C4-2B (cell line): ENCODE measurements around the gene THSD1.
"Not testable (repeated sequence)": the region's sequence is repeated elsewhere in the genome, so short reads cannot be mapped to it uniquely, and the experiment has no call there.

Source experiments
- H3K27ac ChIP-seq: fragments of 450-650 bp; 2 replicates; pipeline ENCODE4 v1.5.1; 2017
- ZFX ChIP-seq: fragments of 450-650 bp; IDR thresholded peaks from 2 replicates; pipeline ENCODE4 v1.6.1; 2017
- TF ChIP-seq, protein P1 (sequence below): fragments of 450-650 bp; conservative IDR thresholded peaks from 2 replicates; pipeline ENCODE4 v1.5.1; 2017; ENCODE audit warnings: mild to moderate bottlenecking

The THSD1 gene

DNA sequence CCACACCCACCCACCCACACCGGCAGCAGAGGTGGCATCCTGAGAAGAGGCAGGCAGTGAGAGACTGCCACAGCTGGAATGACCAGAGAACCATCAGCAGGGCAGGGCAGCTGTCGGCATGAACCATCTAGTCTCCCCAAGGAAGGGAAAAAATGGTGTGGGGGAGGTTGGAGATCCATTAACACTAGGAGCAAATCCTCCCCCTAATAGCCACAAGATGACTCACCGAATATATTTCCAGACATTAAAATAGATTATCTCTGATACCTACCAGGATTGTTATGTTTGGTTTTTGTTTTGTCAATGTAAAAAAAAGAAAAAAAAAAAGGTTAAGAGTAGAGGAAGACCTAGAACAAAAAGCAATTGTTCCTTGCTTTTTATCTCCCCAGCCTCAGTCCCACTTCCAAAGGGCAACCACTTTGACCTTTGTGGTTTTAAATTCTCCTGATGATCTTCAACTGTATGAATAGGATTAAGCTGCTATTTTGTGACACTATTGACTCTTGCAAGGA, 34.2 kb downstream of the THSD1 start:
- H3K27ac ChIP-seq, result no peak overlapping the region
- TF ChIP-seq ZFX, result no peak
- TF ChIP-seq, protein P1, sequence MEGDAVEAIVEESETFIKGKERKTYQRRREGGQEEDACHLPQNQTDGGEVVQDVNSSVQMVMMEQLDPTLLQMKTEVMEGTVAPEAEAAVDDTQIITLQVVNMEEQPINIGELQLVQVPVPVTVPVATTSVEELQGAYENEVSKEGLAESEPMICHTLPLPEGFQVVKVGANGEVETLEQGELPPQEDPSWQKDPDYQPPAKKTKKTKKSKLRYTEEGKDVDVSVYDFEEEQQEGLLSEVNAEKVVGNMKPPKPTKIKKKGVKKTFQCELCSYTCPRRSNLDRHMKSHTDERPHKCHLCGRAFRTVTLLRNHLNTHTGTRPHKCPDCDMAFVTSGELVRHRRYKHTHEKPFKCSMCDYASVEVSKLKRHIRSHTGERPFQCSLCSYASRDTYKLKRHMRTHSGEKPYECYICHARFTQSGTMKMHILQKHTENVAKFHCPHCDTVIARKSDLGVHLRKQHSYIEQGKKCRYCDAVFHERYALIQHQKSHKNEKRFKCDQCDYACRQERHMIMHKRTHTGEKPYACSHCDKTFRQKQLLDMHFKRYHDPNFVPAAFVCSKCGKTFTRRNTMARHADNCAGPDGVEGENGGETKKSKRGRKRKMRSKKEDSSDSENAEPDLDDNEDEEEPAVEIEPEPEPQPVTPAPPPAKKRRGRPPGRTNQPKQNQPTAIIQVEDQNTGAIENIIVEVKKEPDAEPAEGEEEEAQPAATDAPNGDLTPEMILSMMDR, result no peak

DNA sequence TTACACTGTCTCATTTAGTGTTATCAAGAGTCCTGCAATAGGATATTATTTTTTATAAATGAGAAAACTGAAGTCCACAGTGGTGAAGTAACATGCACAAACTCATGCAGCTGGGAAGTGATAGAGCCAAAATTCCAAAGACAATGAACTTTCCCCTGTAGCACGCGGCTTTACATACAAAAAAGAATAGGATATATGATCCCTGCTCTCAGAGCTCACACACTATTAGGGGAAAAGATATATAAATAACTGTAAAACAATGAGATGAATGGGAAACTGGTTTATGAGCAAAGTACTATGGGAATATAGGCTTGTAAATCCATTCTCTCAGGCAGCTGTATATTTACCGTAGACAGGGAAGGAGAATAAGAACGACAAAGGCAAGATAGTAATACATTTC, 39.7 kb downstream of the THSD1 start:
- no peak for TF ChIP-seq ZFX
- TF ChIP-seq, protein P1, result no peak
- no peak overlapping the region for H3K27ac ChIP-seq

DNA sequence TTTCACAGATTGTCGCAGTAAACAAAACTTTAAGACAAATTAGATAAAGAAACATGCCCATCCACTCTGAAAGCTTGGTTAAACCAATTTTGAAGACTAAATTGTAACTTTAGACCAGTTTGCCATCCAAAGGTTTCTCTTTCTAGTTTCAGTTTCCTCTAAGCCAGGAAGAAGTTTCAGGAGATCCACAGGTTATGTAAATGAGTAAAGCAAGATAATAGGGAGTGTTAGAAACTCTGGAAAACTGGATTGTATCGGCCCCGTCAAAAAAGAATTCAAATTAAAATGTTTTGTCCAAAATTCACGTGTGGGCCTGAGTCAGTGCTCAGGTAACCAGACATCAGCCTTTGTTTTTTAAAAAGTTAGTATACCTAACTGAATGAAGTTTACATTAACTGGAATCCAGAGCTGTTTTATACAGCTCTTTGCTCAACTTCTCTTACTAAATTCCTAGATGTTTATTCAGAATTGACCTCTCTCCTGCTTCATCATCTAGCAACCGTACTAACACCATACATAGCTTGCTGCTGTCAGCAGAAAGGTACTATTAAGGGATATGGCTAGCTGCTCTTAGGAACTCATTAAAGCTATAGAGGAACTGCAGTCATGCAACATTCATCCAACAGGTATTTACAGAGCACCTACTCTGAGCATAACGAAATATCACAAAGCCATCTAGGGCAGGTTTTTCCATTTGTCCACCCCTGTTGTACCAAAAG, 43.6 kb downstream of the THSD1 start:
- H3K27ac ChIP-seq, result not testable (repeated sequence)

DNA sequence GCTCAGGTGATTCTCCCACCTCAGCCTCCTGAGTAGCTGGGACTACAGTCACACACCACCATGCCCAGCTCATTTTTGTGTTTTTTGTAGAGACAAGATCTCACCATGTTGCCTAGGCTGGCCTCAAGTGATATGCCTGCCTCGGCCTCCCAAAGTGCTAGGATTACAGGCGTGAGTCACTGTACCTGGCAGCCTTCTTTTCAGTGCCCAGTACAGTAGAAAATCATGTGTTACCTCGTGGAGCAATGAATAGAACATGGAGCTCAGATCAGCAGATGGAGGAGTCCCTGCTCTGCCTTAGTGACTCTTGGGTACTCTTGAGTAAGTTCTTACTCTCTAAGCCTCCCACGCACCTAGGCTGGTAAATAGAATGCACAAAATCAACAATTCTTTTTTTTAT, 44.7 kb downstream of the THSD1 start:
- TF ChIP-seq ZFX, result no peak
- TF ChIP-seq, protein P1, result no peak
- no peak overlapping the region for H3K27ac ChIP-seq

DNA sequence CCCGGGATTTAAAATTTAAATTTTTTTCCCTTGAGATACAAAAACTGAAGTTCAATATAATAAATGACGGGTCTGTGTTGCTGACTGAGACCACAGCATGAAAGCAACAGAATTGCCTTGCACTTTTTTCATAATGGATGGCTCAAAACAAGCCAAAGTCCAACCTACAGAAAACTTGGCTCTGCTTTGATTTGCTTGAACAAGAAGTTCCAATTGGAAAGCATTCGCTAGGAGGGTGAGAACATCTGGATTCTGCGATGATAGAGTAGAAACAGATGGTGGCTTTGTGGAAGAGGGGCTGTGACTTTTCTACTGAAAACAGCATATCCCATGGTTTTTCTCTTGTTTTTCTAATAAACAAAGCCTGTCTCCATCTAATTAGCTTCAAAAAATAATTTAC, 46.4 kb downstream of the THSD1 start:
- no peak overlapping the region for H3K27ac ChIP-seq
- TF ChIP-seq, protein P1, result no peak
- TF ChIP-seq ZFX, result no peak

DNA sequence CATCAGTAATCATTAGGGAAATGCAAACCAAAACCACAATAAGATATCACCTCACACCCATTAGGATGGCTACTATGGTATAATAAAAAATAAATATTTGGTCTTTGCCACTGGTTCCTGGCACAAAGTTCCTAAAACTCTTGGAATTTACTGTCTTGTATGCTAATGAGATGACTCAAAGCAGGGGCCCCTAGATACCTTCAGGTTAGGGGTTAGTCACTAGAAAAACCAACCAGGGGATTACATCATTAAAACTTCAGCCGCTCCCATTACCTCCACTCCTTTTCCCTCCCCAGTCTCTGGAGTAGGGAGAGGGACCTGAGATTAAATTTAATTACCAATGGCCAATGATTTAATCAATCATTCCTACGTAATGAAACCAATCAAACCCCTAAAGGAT, 49.6 kb downstream of the THSD1 start:
- TF ChIP-seq, protein P1, result no peak
- TF ChIP-seq ZFX, result no peak
- no peak overlapping the region for H3K27ac ChIP-seq

DNA sequence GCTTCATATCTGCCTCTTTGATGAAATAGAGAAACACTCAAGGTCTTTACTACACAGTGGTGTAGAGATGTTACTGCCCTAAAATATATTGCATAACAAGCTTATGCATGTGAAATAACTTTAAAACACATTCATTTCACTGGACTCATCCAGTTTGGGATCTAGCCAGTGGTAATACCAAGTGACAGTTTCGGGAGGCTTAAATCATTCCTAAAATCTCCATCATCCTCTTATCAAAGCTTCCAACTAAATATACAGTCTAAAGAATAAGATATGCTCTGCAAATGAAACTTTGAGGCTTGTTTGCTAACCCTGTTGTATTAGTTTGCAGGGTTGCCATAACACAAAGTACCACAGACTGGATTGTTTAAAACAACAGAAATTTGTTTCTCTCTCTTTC, 52.8 kb downstream of the THSD1 start:
- TF ChIP-seq, protein P1, result no peak
- TF ChIP-seq ZFX, result no peak

More for the DNA sequence above, 52.8 kb downstream of the THSD1 start:
- H3K27ac ChIP-seq, result no peak overlapping the region
